Adrenal gland (tissue), 5 donors: ENCODE data around the gene IMPDH1.
"Not testable (repeated sequence)": the region's sequence is repeated elsewhere in the genome, so short reads cannot be mapped to it uniquely, and the experiment has no call there.

Experiments used
- CTCF ChIP-seq, 6 experiments: fragments of 450-650 bp in 4 of 6; fragments of 200-600 bp in 2 of 6; sonication (generic) in 1 of 6; IDR thresholded peaks; 1 replicate in 5 of 6; 2 replicates in 1 of 6; pipeline versions ENCODE4 v1.5.1 to v1.8.0; 2016 to 2021; ENCODE audit warnings: antibody characterized with exemption in 6 of 6, mild to moderate bottlenecking in 2 of 6, moderate library complexity in 1 of 6
- POLR2A ChIP-seq, 2 donors: fragments of 450-650 bp; IDR thresholded peaks; one replicate each; pipeline ENCODE4 v1.6.1; 2017; ENCODE audit warnings: antibody characterized with exemption in 2 of 2, mild to moderate bottlenecking in 2 of 2, moderate library complexity in 1 of 2
- donor health status: DM: no; HTN: no; CAD: no.

GRCh38 chr7:128457385-128457784 lies 47.6 kb upstream of the IMPDH1 start:
- TF ChIP-seq CTCF, POLR2A (IDR thresholded peaks at IDR 0.05): not testable (repeated sequence)
